HG03039 (cell line): Measurements from ENCODE around the gene ELMO1.

Source experiments
- ATAC-seq: cut with Tn5 transposase; IDR thresholded peaks from one replicate; pipeline ENCODE4 v1.9.1; 2021; ENCODE audit warnings: mild to moderate bottlenecking, moderate library complexity; ENCODE audit not compliant: unreplicated experiment

The ELMO1 gene

DNA sequence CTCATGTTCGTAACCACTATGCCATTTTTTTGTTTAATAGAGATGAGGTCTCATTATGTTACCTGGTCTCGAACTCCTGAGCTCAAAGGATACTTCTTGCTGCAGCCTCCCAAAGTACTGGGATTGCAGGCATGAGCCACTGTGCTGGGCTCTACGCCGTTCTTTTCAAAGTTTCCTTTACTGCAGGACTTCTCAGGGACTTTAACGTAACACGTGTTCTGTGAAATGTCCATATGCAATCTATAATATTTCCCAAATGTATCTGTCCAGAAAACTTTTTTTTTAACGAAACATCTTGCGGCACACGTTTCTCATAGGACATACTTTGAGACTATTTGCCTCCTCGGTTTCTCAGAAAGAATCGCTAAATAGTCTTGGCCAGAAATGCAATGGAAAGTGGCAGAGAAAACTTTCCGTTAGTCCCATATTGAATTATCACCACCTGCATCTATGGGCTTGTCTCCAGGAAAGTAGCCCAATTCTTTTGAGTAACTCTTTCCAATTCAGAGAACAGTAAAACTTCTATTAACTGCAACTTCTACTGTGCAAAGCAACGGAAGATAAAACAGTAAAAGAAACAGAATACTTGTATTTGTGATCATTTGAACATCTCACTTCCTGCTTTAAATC is 96.3 kb downstream of the ELMO1 start:
- no peak for ATAC-seq

DNA sequence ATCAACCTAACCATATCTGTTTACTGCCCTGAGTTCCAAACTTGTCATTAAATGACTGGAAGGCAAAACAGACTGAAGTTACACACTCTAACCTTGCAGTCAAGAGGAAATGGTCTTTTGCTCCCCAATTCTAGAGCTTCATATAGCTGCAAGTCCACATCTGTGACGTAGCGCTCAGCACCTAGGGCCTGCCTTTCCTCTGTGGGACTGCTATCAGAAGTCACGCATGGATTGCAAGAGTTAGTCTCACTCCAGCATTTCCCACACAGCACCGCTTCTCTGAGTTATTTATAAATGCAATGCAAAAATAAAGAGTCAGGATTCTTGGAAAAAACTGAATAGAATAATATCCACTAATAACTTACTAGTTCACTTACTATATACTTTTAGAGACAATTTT is 96.9 kb downstream of the ELMO1 start:
- no peak for ATAC-seq

DNA sequence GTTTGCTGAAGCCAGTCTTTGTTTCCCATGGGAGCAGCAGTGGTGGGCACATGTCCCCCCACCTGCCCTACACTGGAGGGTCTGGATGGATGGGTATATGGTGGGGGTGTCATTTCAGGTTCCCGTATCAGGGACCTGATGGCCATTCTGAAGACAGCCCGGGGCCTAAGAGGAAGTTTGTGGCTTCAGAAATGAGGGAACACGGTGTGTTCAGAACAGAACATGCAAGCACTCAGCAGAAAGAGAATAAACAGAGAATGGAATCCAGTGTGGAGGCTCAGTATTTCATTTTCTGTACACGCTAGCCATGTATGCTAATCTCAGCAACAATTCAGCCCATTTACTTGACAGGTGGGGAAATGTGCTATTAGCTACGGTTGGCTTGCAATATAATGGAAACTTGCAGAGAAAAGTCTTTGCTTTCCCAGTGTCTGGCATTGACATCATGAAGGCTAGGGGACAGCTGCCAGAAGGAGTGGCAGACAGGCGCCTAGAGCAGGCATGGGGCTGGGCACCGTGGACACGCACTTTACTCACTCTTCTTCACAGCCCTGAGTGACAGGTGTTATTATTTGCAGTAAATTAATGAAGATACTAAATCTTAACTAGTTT is 98.6 kb downstream of the ELMO1 start:
- ATAC-seq: peak; percentile 29

DNA sequence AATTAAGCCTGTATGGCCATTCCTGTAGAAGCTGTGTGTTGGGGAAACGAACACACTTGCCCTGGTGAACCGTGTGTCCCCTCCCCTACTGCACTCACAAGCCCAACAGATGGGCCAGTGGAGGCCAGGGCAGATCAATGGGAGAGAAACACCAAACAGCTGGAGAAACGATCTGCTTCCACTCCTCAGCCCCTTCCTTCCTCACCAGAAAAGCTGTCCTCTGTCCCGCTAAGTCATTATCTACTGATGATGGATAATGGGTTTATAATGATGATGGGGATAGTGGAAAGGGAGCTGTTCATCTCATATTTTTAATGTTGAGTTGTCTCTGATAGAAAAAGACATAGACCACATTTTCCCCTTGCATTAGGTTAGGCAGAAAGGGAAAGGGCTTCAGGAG is 99.7 kb downstream of the ELMO1 start:
- ATAC-seq: no peak

DNA sequence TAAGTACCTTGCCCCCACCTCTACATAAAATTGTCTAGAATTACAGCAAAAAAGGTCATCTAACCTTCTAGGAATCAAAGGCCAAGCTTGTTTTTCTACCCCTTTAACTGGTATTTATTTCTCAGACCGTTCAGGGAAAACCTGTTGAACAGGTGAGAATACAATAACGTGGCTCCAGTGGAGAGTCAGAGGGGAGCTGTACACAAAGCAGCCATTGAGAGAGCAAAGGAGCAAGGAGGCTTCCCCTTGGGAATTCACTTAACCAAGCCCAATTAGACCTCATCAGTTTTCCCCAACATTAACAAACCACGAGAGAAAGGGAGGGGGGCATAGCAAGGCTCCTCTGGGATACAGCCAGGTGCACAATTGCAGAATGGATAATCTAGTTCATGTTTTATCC is 101.9 kb downstream of the ELMO1 start:
- ATAC-seq: no peak

DNA sequence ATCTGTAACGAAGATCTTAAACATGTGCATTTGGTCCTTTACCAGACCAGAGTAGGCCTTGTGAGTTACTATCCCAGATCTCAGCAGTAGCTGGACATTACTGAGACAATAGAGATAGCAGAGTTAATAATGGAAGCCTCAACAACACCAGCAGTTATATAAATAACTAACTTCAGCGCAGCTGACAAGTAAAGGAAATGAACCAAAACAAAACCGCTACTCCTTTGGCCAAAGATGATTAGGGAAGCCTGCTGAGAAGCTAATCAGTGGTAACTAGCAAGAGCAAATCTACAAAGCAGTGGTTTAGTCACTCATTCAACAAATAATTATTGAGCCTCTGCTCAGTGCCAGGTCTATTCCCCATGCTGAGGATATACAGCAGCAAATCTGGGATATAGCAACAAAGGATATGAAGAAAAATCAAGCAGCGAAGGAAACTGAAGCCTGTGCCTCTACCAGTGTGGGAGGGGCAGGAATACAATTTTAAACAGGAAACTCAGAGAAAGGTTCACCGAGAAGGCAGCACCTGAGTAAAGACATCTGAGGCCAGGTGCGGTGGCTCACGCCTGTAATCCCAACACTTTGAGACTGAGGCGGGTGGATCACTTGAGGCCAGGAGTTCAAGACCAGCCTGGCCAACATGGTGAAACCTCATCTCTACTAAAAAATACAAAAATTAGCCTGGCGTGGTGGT is 103.6 kb downstream of the ELMO1 start:
- no peak for ATAC-seq

DNA sequence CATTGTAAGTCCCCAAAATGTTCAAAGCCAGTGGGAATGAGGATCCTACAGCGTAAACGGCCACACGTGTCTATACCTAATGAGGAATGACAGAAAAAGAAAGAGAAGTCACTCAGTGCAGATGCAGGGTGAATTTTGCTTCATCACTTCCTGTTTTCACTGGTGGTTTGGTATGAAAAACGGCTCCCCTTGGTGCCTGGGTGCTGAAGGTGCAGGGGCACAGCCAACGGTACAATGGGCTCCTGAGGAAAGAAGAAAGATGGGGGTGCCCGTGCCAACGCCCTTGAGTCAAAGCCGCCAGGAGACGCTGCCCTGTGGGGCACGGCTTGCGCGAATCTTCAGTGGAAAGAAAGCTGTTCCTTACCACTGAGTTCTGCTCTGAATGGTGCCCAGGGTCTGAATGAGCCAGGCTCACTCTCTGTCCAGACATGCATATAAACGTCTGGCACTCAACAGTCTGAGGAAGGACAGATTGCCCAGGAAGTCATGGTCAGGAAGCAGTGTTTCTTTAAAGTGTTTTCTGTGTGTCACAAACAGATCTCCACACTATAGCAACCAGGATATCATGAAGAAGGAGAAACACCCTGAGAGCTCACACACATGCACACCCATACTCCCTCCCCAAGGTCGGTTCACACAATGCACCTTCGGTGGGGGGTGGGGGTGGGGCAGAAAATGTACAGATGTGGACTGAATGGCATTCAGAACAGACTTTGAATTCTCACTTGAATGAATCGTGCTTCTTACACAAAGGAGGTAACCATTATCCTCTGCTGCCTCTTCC is 105.8 kb downstream of the ELMO1 start:
- ATAC-seq: peak; percentile 55

DNA sequence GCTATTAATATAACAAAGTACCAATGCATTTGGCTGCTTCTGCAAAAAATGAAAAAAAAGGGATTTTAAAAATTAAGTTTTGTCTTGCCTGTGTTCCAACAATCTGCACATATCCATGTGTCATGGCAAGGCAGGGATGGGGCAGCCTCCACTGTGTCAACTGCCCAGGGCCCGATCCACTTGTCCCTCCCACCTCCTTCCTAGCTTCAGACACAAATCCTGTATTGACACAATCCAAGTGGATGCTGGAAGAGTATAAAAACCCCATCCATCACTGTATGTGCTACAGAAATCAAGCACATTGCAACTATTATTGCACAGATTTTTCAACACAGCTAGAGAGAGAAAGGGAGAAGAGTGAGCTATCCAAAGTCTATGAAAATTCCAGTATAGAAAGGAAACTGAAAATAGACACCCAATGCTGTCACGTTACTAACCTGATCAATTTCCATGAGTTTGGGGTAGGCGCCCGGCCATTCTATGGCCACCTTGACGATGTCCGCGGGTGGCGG is 106.4 kb downstream of the ELMO1 start:
- ATAC-seq: no peak

DNA sequence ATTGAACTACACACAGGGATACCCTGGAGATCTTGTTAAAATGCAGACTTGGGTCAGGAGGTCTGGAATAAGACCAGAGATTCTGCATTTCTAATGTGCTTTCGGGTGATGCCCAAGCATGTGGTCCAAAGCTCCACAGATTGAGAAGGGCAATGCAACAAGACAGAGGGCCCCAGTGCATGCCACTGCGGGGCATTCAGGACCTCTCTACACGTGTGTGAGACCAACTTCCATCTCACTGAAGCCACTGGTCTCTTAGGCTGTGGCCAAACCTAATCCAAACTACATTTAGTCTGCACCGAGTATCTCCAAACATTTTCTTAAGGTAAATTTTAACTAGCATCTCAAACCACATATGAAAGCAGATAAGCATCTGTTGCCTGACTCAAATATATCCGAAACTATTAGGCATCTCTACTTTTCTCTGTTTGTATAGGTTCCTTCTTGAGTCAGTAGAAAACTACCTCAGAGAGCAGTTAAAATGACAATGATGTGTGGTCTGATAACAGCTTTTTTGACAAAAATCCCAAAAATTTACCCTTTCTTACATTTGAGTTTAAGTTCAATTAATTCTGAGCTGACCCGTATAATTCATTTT is 107.5 kb downstream of the ELMO1 start:
- peak; percentile 34 for ATAC-seq

DNA sequence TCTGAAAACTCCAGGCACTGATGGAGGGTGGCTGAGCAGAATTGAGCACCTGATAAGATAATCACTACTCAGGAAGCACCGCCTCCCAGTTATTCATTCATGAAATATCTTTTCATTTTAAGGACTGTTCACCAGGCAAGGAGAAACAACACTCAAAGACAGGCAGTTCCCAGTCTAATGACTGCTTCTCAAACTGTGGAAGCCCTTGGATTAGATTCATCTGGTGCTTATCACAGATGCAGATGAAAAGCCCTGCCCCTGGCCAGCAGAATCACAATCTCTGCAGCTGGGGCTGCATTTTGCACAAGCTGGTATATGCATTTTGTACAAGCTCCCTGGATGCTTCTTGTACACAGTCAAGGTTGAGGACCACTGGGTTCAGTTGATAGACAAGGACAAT is 109.7 kb downstream of the ELMO1 start:
- no peak for ATAC-seq

DNA sequence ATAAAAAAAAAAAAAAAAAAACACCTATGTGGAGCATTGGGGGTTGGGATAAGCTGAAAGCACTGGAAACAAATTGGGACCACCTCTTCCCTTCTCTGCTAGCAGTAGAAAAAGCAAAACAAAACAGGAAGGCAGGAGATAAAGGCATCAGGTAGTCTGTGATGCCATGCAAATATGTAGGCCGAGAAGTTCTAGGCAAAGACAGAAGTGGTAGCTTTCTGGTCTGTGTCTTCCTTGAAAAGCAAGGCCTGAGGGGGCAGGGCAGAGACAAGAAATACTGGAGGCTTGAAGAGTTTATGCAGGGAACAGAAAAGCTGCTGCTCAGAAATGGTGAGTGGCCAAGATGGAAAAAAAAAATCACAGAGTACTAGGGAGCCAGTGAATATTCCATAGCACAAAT is 111.1 kb downstream of the ELMO1 start:
- ATAC-seq: no peak

DNA sequence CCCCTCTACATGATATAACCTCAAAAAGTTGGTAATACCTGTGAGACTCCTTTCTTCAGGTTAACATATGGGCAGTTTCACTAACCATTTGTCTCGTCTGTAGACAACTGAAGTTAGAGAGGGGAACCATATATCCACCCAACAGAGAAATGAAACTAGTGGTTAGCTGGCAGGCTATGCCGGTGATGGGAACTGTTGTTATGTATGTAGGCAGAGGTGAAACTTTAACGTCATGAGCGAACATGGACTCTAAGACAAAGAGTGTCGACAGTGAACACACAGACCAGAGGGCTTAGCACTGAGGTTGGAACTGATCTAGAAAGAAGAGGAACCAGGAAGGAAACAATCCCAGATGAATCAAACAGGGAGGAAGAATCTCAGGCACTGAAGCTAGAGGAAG is 112.4 kb downstream of the ELMO1 start:
- ATAC-seq: peak; percentile 93

DNA sequence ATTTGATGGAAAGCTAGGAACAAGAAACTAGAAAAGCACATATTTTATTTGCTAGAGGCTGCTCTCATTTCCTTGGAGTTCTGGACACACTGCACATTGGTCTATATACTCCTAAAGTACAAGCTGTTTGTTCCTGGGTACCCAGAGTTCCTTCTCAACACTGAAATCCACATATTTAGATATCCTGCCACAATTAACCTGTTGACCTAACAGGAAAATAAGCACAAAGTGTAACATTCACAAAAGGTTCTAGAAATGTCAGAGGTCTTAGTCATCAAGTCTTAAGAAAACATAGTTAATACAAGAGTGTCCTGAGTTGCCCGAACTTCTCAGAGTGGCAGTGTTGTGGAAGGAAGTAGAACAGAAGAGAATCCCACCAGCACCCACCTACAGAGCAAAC is 115.6 kb downstream of the ELMO1 start:
- ATAC-seq: no peak

DNA sequence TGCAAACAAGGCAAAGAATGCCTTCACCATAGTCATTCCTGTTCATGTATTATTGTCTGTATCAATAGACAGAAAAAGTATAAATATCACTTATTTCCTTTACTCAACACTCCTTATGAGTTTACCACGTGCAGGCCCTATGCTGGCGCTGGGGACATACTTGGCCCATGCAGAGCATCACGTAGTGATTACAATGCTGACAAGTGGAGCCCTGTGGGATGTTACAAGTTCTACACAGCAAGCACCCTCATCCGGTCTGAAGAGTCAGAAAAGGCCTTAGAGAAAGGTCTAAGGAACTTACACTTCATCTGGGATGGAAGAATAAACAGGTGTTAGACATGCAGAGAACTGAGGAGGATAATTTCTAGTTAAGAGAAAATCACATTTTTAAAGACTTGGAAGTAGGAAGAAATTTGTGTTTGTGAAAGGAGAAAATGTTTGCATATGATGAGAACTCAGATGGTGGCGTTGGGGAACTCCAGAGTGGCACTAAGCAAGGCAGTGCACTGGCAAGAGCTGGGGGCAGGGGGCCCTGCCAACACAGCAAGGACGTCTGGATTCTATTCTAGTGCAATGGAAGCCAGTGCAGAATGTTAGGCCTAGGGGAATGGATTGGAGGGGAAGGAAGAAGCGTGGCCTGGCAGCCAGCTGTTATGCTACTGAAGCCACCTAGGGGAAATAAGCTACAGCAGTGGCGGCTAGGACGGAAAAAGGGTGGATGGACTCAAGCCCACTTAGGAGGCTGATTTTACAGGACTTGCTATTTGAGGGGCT is 116.2 kb downstream of the ELMO1 start:
- no peak for ATAC-seq

DNA sequence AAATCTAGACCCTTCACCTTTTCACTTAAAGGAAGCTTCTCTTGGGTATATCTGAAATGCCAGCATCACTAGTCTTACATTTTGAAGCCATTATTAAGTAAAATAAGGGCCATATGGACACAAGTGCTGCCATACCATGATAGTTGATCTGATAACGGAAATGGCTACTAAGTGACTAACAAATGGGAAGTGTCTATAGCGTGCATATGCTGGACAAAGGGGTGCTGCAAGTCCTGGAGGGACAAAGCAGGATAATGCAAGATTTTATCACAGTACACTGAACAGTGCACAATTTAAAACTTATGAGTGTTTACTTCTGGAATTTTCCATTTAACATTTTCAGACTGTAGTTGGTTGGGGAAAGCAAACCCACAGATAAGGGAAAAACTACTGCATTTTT is 117.9 kb downstream of the ELMO1 start:
- ATAC-seq: no peak

DNA sequence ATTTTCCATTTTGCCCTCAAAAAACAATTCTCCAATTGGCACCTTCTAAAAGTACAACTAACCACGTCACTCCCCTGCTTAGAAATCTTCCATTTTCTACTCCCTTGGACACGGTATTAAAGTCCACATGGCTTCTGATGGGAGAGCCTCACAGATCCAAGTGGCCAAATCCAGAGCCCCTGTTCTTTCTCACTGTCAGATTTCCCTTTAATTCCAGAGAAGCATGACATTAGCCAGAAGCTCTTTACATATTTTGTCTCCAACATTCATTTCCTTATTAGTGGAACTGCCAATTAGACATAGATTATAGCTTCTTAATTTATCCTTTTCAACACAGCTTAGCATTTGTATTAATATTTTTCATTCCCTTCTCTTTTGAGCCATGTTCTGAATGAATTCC is 118.7 kb downstream of the ELMO1 start:
- no peak for ATAC-seq

DNA sequence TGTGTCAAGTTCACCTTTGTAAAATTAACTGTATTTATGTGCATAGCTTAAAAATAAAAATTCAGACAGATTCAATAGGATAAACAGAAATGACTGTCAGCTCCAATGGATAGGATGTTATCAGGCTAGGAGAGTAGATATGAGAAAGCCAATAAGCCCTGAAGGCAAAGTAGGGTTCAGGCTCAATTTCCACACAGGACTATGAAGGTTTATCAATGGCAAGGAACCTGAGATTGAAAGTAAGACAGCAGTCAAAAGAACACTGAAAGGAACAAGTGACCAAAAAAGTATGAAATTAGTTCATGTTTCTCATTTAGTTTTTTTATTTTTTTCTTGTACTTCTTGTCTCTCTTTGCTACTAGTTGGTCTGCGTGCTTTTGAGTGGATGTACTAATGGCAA is 121.4 kb downstream of the ELMO1 start:
- ATAC-seq: no peak

DNA sequence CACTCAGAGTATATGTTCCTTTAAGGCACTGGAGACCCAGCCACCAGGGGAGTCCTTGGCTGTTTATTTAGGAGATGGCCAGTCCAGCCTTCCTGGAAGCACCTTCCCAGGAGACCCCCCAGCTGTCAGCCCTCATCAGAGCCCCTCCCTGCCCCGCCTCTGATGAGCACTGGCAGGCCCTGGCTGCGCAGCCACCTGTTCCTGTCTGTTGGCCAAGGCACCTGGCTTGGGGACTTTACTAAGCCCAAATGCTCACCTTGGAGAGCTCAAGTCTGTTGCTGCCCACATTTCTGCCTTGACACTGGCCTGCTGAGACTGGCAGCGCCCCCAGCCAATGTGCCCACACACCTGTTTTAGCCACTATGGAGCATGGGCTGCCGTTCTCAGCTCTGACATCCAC is 124.7 kb downstream of the ELMO1 start:
- ATAC-seq: no peak

DNA sequence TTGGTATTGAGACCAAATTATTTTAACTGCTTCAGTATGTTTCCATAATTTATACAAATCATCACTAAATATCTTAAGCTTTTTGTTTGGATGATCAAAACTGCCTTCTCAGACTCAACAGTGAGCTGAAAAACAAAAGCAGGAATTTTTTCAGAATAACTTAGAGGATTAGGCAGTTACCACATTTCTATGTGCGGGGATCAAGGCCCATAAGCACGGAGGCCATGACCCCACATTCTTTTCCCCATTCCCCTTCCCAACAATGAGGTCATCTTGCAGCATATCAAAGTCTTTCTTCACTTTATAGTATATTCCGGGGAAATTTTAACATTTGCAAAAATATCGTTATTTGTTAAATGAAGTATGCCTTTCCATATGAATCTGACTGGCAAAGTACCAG is 125.8 kb downstream of the ELMO1 start:
- no peak for ATAC-seq

DNA sequence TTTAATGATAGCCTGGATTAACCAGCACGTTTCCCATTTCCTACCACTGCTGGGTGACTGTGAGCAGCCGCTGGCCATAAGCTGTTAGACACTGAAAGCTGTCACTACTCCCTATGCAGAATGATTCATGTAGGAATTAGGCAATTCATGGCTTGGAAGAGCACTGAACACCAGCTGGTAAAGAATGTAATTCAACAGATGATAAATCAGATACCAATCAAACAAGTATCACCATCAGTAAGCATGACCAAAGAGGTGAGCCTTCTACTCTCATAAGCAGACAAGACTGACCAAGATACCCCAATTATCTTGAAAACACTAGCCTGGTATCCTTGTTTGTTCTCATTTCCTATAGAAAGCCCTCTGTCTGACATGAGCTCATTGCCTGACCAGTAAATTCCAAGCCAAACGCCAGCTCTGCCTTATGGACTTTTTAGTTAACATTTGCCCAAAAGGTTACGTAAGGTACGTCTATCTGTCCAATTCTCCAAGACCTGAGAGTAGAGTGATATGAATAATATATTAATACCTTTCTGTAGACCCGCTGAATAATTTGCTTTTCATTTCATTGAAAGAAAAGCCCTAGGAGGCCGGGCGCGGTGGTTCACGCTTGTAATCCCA is 127.7 kb downstream of the ELMO1 start:
- no peak for ATAC-seq
